Liver (tissue), 9 donors: Measurements from ENCODE around the gene PGS1. TPM values are rescaled to one million over a fixed set of nuclear protein-coding genes. Genes with fewer than 3 reads are reported as not detected.

Experiments
- DNase-seq: peaks from one replicate; pipeline ENCODE4 v3.0.0-alpha.2; 2017; ENCODE audit warnings: low spot score
- H3K27ac ChIP-seq, 2 donors: one replicate each; pipeline ENCODE4 v1.7.0; 2013; ENCODE audit warnings: inconsistent platforms in 2 of 2, low read length in 2 of 2, control low read depth in 1 of 2, low read depth in 1 of 2, mild to moderate bottlenecking in 1 of 2
- H3K27me3 ChIP-seq, 4 donors: one replicate each; pipeline versions ENCODE4 v1.6.1 to v1.7.0; 2013; ENCODE audit warnings: low read length in 3 of 4, inconsistent platforms in 1 of 4, mild to moderate bottlenecking in 1 of 4, moderate library complexity in 1 of 4; ENCODE audit not compliant: control insufficient read depth in 4 of 4, insufficient read depth in 4 of 4
- H3K36me3 ChIP-seq, 4 donors: one replicate each; pipeline versions ENCODE4 v1.6.1 to v1.7.0; 2013; ENCODE audit warnings: low read length in 3 of 4, mild to moderate bottlenecking in 3 of 4, low read depth in 1 of 4, moderate library complexity in 1 of 4; ENCODE audit not compliant: control insufficient read depth in 4 of 4, insufficient read depth in 3 of 4
- H3K4me1 ChIP-seq, 4 donors: one replicate each; pipeline versions ENCODE4 v1.6.1 to v1.7.0; 2013; ENCODE audit warnings: low read length in 3 of 4, mild to moderate bottlenecking in 3 of 4, moderate library complexity in 1 of 4; ENCODE audit not compliant: control insufficient read depth in 4 of 4, insufficient read depth in 4 of 4
- H3K4me3 ChIP-seq, 3 donors: one replicate each; pipeline versions ENCODE4 v1.6.1 to v1.7.0; 2013; ENCODE audit warnings: low read length in 3 of 3, control low read depth in 1 of 3, low read depth in 1 of 3, mild to moderate bottlenecking in 1 of 3
- H3K9ac ChIP-seq, 2 donors: one replicate each; pipeline ENCODE4 v1.7.0; 2013; ENCODE audit warnings: low read length in 2 of 2, mild to moderate bottlenecking in 2 of 2, moderate library complexity in 2 of 2, control low read depth in 1 of 2, low read depth in 1 of 2
- H3K9me3 ChIP-seq, 4 donors: one replicate each; pipeline versions ENCODE4 v1.6.1 to v1.7.0; 2013; ENCODE audit warnings: low read length in 3 of 4; ENCODE audit not compliant: control insufficient read depth in 4 of 4
- EGR1 ChIP-seq, 2 donors: IDR thresholded peaks; 2 replicates each; pipeline ENCODE4 v1.6.1; 2016 to 2018; ENCODE audit warnings: antibody characterized with exemption in 2 of 2, low read depth in 2 of 2
- FOXA2 ChIP-seq: IDR thresholded peaks from 2 replicates; pipeline ENCODE4 v1.6.1; 2016; ENCODE audit warnings: antibody characterized with exemption
- GABPA ChIP-seq, 2 donors: IDR thresholded peaks in 1 of 2; conservative IDR thresholded peaks in 1 of 2; 2 replicates each; pipeline ENCODE4 v1.6.1; 2016; ENCODE audit warnings: antibody characterized with exemption in 2 of 2, mild to moderate bottlenecking in 1 of 2, moderate library complexity in 1 of 2
- HNF4A ChIP-seq, 2 donors: conservative IDR thresholded peaks; 2 replicates each; pipeline ENCODE4 v1.6.1; 2016; ENCODE audit warnings: antibody characterized with exemption in 2 of 2, mild to moderate bottlenecking in 2 of 2
- JUND ChIP-seq, 2 donors: IDR thresholded peaks; 2 replicates each; pipeline ENCODE4 v1.6.1; 2016; ENCODE audit warnings: antibody characterized with exemption in 2 of 2
- NR2F2 ChIP-seq: IDR thresholded peaks from 2 replicates; pipeline ENCODE4 v1.6.1; 2016; ENCODE audit warnings: antibody characterized with exemption
- RAD21 ChIP-seq, 2 donors: IDR thresholded peaks; 2 replicates each; pipeline ENCODE4 v1.6.1; 2016; ENCODE audit warnings: antibody characterized with exemption in 2 of 2, mild to moderate bottlenecking in 2 of 2
- RXRA ChIP-seq, 2 donors: IDR thresholded peaks; 2 replicates each; pipeline ENCODE4 v1.6.1; 2017 to 2018; ENCODE audit warnings: antibody characterized with exemption in 2 of 2, mild to moderate bottlenecking in 1 of 2
- SP1 ChIP-seq: IDR thresholded peaks from 2 replicates; pipeline ENCODE4 v1.6.1; 2018; ENCODE audit warnings: antibody characterized with exemption, mild to moderate bottlenecking
- TAF1 ChIP-seq: conservative IDR thresholded peaks from 2 replicates; pipeline ENCODE4 v1.6.1; 2016; ENCODE audit warnings: antibody characterized with exemption, mild to moderate bottlenecking
- YY1 ChIP-seq: IDR thresholded peaks from 2 replicates; pipeline ENCODE4 v1.6.1; 2016; ENCODE audit warnings: antibody characterized with exemption, mild to moderate bottlenecking
- WGBS: extraction: QIAGEN DNeasy Blood & Tissue Kit; methylation state at CpG from one replicate; pipeline ENCODE4 v1.1.7; 2013; 5-methylcytosine and 5-hydroxymethylcytosine counted together
- polyA plus RNA-seq, 2 donors: library from polyadenylated mRNA; stranded (reverse) in 1 of 2; unstranded in 1 of 2; fragments of 200-250 nt in 1 of 2; fragments of >200 nt in 1 of 2; fragmentation: Nextera tagmentation in 1 of 2; extraction: Ambion mirVana in 1 of 2; gene quantifications; one replicate each; pipeline versions ENCODE4 v1.2.1 to v1.2.3, GENCODE V29; 2013 to 2015
- total RNA-seq, 2 donors: library from RNA; depleted of rRNA; stranded (reverse); fragments of >200 nt; gene quantifications; one replicate each; pipeline ENCODE4 v1.2.3, GENCODE V29; 2014
- TF ChIP-seq, protein P1 (sequence below): fragments of 150-350 bp; IDR thresholded peaks from 2 replicates; pipeline ENCODE4 v1.5.1; 2017; ENCODE audit warnings: improper control_type of control experiment, low read depth, low read length; ENCODE audit not compliant: missing input control
- TF ChIP-seq, protein P2 (sequence below): IDR thresholded peaks from 2 replicates; pipeline ENCODE4 v1.6.1; 2016; ENCODE audit warnings: antibody characterized with exemption
- TF ChIP-seq, protein P3 (sequence below): IDR thresholded peaks from 2 replicates; pipeline ENCODE4 v1.6.1; 2016; ENCODE audit warnings: antibody characterized with exemption, mild to moderate bottlenecking
- TF ChIP-seq, protein P4 (sequence below): IDR thresholded peaks from 2 replicates; pipeline ENCODE4 v1.6.1; 2016; ENCODE audit warnings: antibody characterized with exemption
- TF ChIP-seq, protein P5 (sequence below): IDR thresholded peaks from 2 replicates; pipeline ENCODE4 v1.6.1; 2016; ENCODE audit warnings: antibody characterized with exemption
- donor health status: healthy.
- donor health status: healthy.
- donor health status: healthy.
- donor health status: healthy.
- donor health status: healthy.

The PGS1 gene
- total and polyA plus RNA-seq, 4 donors = 8.1 to 24.1 (median 12.2) TPM

DNA sequence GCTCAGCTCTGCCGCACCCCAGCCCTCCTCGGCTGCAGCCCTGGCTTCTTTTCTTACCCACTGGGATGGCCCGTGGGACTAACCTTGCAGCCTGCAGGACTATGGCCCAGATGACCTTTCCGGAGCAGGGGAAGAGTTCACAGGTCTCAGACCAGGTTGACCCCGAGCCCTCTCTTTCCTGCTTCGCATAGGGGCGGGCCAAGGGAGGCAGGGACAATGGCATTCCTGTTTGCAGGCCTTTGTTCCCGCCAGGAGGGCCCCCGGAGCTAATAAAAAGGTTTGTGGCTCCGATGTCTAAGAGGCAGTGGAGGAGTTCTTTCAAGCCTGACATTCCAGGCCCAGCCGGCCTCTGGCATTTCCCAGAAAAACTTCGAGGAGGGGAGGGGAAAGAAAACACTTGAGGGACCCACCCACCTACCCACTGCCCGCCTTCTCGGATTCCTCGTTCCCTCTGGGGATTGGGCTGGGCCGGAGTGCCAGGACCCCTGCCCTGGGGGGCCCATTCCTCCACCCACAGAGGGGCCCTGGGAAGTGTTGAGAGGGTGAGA lies 12.8 kb upstream of the PGS1 start:
- no peak for DNase-seq
- no peak overlapping the region for H3K4me3 ChIP-seq
- peaks cover 0 to 5% (median 2%) of the 10 kb centered on the region in 4 donors for H3K4me1 ChIP-seq
- no peaks in the 10 kb centered on the region for H3K9me3 ChIP-seq
- no peak overlapping the region for H3K27ac ChIP-seq
- H3K9ac ChIP-seq = no peak overlapping the region
- no peaks in the 10 kb centered on the region for H3K27me3 ChIP-seq
- no peaks in the 10 kb centered on the region for H3K36me3 ChIP-seq
- peak in 1 of 2 donors; percentile 40 for TF ChIP-seq RXRA (IDR thresholded peaks at IDR 0.05)
- peak; percentile 99 for TF ChIP-seq NR2F2
- TF ChIP-seq GABPA (IDR thresholded peaks at IDR 0.05 in 1 of 2, conservative IDR thresholded peaks at IDR 0.05 in 1 of 2) = no peak
- WGBS = 62% methylated on average over 16 of the region's 16 CpGs

DNA sequence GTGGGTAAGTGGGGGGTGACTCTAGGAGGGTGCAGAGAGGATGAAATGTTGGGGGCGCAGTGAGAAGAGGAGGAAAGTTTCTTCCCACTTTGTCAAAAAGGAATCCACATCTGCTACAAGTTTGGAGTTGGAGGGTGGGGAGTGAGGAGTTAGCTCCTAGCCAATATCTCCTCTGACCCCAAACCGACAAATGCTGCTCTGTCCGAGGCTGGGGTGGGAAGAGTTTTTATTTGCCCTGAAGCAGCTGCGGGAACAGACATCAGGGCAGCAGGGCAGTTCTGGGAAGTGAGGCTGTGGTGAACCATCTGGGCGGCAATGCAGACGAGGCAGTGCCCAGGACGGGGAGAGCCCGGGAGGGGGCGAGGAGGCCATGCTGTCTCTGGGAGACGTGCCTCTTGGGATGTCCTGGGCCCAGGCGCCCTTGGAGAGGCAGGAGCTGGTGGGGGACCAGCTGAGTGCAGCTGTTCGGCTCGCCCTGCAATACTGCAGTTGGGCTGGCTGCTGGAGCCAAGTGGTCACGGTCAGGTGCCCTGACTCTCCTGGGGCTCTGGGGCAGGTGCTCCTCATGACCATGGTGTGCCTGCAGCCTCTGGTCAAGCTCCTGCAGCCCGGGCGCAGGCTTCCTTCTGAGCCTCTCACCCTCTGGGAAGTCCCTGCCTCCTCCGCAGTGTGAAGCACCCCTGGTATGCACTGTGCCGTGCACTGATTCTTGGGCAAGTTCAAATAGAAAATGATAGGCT lies 12.2 kb upstream of the PGS1 start:
- WGBS = 87% methylated on average over 18 of the region's 18 CpGs
- TF ChIP-seq RAD21 (IDR thresholded peaks at IDR 0.05) (no peak), HNF4A (conservative IDR thresholded peaks at IDR 0.05) (no peak), JUND (IDR thresholded peaks at IDR 0.05) (no peak), SP1 (no peak), GABPA (IDR thresholded peaks at IDR 0.05 in 1 of 2, conservative IDR thresholded peaks at IDR 0.05 in 1 of 2) (no peak), NR2F2 (no peak), EGR1 (IDR thresholded peaks at IDR 0.05; ENCODE audit: low read depth in 2 of 2) (no peak), RXRA (IDR thresholded peaks at IDR 0.05) (no peak)
- TF ChIP-seq, protein P1, sequence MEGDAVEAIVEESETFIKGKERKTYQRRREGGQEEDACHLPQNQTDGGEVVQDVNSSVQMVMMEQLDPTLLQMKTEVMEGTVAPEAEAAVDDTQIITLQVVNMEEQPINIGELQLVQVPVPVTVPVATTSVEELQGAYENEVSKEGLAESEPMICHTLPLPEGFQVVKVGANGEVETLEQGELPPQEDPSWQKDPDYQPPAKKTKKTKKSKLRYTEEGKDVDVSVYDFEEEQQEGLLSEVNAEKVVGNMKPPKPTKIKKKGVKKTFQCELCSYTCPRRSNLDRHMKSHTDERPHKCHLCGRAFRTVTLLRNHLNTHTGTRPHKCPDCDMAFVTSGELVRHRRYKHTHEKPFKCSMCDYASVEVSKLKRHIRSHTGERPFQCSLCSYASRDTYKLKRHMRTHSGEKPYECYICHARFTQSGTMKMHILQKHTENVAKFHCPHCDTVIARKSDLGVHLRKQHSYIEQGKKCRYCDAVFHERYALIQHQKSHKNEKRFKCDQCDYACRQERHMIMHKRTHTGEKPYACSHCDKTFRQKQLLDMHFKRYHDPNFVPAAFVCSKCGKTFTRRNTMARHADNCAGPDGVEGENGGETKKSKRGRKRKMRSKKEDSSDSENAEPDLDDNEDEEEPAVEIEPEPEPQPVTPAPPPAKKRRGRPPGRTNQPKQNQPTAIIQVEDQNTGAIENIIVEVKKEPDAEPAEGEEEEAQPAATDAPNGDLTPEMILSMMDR = no peak
- TF ChIP-seq, protein P2, sequence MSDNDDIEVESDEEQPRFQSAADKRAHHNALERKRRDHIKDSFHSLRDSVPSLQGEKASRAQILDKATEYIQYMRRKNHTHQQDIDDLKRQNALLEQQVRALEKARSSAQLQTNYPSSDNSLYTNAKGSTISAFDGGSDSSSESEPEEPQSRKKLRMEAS = no peak
- Histone ChIP-seq H3K36me3 (no peaks in the 10 kb centered on the region), H3K27ac (no peak overlapping the region), H3K9me3 (no peaks in the 10 kb centered on the region), H3K27me3 (no peaks in the 10 kb centered on the region), H3K9ac (no peak overlapping the region), H3K4me1 (peaks cover 0 to 2% (median 0%) of the 10 kb centered on the region in 4 donors), H3K4me3 (no peak overlapping the region)
- no peak for DNase-seq

DNA sequence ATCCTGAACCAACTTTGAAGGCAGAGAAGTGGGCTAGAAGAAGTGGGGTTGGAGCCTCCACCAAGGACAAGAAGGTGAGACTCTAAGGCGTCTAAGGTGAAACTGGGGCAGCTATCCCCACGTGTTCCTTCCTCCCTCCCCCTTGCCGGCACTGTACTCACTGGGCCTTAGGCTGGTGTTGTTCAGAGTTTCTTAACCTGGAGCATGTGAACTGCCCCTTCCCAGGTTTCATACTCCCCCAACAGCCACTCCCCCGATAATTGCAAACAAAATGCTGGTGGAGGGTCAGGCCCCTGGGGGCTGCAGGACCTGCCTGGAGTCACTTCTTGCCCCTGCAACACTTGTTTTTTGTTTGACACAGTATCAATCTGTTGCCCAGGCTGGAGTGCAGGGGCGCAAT lies 11.3 kb upstream of the PGS1 start:
- H3K27me3 ChIP-seq = no peaks in the 10 kb centered on the region
- 85% methylated on average over 5 of the region's 5 CpGs for WGBS
- no peaks in the 10 kb centered on the region for H3K36me3 ChIP-seq
- H3K9me3 ChIP-seq = no peaks in the 10 kb centered on the region
- H3K9ac ChIP-seq = no peak overlapping the region
- H3K4me1 ChIP-seq = peaks cover 0 to 2% (median 0%) of the 10 kb centered on the region in 4 donors
- no peak overlapping the region for H3K4me3 ChIP-seq
- DNase-seq = no peak
- H3K27ac ChIP-seq = no peak overlapping the region
- TF ChIP-seq, protein P3, sequence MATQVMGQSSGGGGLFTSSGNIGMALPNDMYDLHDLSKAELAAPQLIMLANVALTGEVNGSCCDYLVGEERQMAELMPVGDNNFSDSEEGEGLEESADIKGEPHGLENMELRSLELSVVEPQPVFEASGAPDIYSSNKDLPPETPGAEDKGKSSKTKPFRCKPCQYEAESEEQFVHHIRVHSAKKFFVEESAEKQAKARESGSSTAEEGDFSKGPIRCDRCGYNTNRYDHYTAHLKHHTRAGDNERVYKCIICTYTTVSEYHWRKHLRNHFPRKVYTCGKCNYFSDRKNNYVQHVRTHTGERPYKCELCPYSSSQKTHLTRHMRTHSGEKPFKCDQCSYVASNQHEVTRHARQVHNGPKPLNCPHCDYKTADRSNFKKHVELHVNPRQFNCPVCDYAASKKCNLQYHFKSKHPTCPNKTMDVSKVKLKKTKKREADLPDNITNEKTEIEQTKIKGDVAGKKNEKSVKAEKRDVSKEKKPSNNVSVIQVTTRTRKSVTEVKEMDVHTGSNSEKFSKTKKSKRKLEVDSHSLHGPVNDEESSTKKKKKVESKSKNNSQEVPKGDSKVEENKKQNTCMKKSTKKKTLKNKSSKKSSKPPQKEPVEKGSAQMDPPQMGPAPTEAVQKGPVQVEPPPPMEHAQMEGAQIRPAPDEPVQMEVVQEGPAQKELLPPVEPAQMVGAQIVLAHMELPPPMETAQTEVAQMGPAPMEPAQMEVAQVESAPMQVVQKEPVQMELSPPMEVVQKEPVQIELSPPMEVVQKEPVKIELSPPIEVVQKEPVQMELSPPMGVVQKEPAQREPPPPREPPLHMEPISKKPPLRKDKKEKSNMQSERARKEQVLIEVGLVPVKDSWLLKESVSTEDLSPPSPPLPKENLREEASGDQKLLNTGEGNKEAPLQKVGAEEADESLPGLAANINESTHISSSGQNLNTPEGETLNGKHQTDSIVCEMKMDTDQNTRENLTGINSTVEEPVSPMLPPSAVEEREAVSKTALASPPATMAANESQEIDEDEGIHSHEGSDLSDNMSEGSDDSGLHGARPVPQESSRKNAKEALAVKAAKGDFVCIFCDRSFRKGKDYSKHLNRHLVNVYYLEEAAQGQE = no peak
- TF ChIP-seq JUND (IDR thresholded peaks at IDR 0.05) (no peak), NR2F2 (no peak), FOXA2 (no peak), YY1 (no peak), RAD21 (IDR thresholded peaks at IDR 0.05) (no peak), TAF1 (no peak), HNF4A (conservative IDR thresholded peaks at IDR 0.05) (no peak), RXRA (IDR thresholded peaks at IDR 0.05) (no peak)
- TF ChIP-seq, protein P1 = no peak
- TF ChIP-seq, protein P4, sequence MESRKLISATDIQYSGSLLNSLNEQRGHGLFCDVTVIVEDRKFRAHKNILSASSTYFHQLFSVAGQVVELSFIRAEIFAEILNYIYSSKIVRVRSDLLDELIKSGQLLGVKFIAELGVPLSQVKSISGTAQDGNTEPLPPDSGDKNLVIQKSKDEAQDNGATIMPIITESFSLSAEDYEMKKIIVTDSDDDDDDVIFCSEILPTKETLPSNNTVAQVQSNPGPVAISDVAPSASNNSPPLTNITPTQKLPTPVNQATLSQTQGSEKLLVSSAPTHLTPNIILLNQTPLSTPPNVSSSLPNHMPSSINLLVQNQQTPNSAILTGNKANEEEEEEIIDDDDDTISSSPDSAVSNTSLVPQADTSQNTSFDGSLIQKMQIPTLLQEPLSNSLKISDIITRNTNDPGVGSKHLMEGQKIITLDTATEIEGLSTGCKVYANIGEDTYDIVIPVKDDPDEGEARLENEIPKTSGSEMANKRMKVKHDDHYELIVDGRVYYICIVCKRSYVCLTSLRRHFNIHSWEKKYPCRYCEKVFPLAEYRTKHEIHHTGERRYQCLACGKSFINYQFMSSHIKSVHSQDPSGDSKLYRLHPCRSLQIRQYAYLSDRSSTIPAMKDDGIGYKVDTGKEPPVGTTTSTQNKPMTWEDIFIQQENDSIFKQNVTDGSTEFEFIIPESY = no peak
- TF ChIP-seq, protein P5, sequence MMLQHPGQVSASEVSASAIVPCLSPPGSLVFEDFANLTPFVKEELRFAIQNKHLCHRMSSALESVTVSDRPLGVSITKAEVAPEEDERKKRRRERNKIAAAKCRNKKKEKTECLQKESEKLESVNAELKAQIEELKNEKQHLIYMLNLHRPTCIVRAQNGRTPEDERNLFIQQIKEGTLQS = no peak
